CD14-positive monocyte (primary cell): ENCODE measurements around the gene KRT1. TPM values are rescaled to one million over a fixed set of nuclear protein-coding genes. Genes with fewer than 3 reads are reported as not detected.

ENCODE experiments used
- DNase-seq, 3 donors: peaks; one replicate each; pipeline ENCODE4 v3.0.0-alpha.2; 2011 to 2022
- H2AFZ ChIP-seq: 2 replicates; pipeline ENCODE4 v1.6.0; 2012; ENCODE audit warnings: mild to moderate bottlenecking, low read depth, low read length, inconsistent platforms; ENCODE audit not compliant: insufficient read depth, poor library complexity, severe bottlenecking
- H3K27ac ChIP-seq, 2 donors: 1 replicate in 1 of 2; 2 replicates in 1 of 2; pipeline ENCODE4 v1.5.1; 2012 to 2013; ENCODE audit warnings: low read length in 2 of 2, control low read depth in 1 of 2, inconsistent platforms in 1 of 2, low read depth in 1 of 2, mild to moderate bottlenecking in 1 of 2
- H3K27me3 ChIP-seq, 2 donors: one replicate each; pipeline versions ENCODE4 v1.6.0 to v1.6.1; 2011 to 2013; ENCODE audit warnings: low read length in 2 of 2; ENCODE audit not compliant: control insufficient read depth in 2 of 2, insufficient read depth in 2 of 2
- H3K36me3 ChIP-seq, 2 donors: replicated peaks in 1 of 2; 1 replicate in 1 of 2; 2 replicates in 1 of 2; pipeline versions ENCODE4 v1.5.1 to v1.6.1; 2012 to 2013; ENCODE audit warnings: low read length in 2 of 2, control low read depth in 1 of 2, inconsistent platforms in 1 of 2, mild to moderate bottlenecking in 1 of 2; ENCODE audit not compliant: insufficient read depth in 2 of 2, control insufficient read depth in 1 of 2
- H3K4me1 ChIP-seq, 2 donors: 1 replicate in 1 of 2; 2 replicates in 1 of 2; pipeline versions ENCODE4 v1.5.1 to v1.6.1; 2012 to 2013; ENCODE audit warnings: low read length in 2 of 2, control low read depth in 1 of 2, inconsistent platforms in 1 of 2, mild to moderate bottlenecking in 1 of 2, moderate library complexity in 1 of 2; ENCODE audit not compliant: insufficient read depth in 2 of 2, control insufficient read depth in 1 of 2
- H3K4me2 ChIP-seq: replicated peaks from 2 replicates; pipeline ENCODE3; 2012; ENCODE audit warnings: low read length, moderate library complexity, mild to moderate bottlenecking; ENCODE audit not compliant: poor library complexity, severe bottlenecking; ENCODE audit errors: extremely low read depth
- H3K4me3 ChIP-seq, 3 experiments: fragments of 200-600 bp in 1 of 3; sonication (generic) in 1 of 3; replicated peaks in 1 of 3; 1 replicate in 2 of 3; 2 replicates in 1 of 3; pipeline ENCODE4 v1.5.1; 2011 to 2013; ENCODE audit warnings: low read length in 3 of 3, mild to moderate bottlenecking in 3 of 3, control low read depth in 2 of 3, low read depth in 2 of 3, inconsistent platforms in 1 of 3, moderate library complexity in 1 of 3
- H3K79me2 ChIP-seq: 2 replicates; pipeline ENCODE4 v1.6.0; 2012; ENCODE audit warnings: mild to moderate bottlenecking, control low read depth, inconsistent platforms, low read length, moderate library complexity; ENCODE audit not compliant: insufficient read depth
- H3K9ac ChIP-seq: 2 replicates; pipeline ENCODE4 v1.6.0; 2017; ENCODE audit warnings: low read length, mild to moderate bottlenecking; ENCODE audit not compliant: insufficient read depth, poor library complexity, severe bottlenecking
- H3K9me3 ChIP-seq, 2 donors: replicated peaks in 1 of 2; 1 replicate in 1 of 2; 2 replicates in 1 of 2; pipeline versions ENCODE4 v1.5.1 to v1.6.1; 2012 to 2013; ENCODE audit warnings: low read length in 2 of 2, control low read depth in 1 of 2; ENCODE audit not compliant: control insufficient read depth in 1 of 2, insufficient read depth in 1 of 2
- H4K20me1 ChIP-seq: 2 replicates; pipeline ENCODE4 v1.6.0; 2012; ENCODE audit warnings: mild to moderate bottlenecking, low read length, control low read depth, moderate library complexity; ENCODE audit not compliant: insufficient read depth
- H3K27ac Mint-ChIP-seq, 7 donors: one replicate each; pipeline ENCODE4 v1.8.0; 2020; ENCODE audit warnings: mild to moderate bottlenecking in 7 of 7, mixed read lengths in 7 of 7, moderate library complexity in 6 of 7, inconsistent platforms in 2 of 7
- H3K27me3 Mint-ChIP-seq, 3 donors: one replicate each; pipeline ENCODE4 v1.8.0; 2021 to 2022; ENCODE audit warnings: low read depth in 3 of 3, mild to moderate bottlenecking in 3 of 3, mixed read lengths in 3 of 3, moderate library complexity in 3 of 3, inconsistent platforms in 1 of 3
- H3K36me3 Mint-ChIP-seq, 2 donors: one replicate each; pipeline ENCODE4 v1.8.0; 2020; ENCODE audit warnings: mixed read lengths in 2 of 2, inconsistent platforms in 1 of 2, mild to moderate bottlenecking in 1 of 2
- H3K4me1 Mint-ChIP-seq: one replicate; pipeline ENCODE4 v1.8.0; 2020; ENCODE audit warnings: mild to moderate bottlenecking, mixed read lengths
- H3K4me3 Mint-ChIP-seq, 2 donors: one replicate each; pipeline ENCODE4 v1.8.0; 2020; ENCODE audit warnings: mild to moderate bottlenecking in 2 of 2, mixed read lengths in 2 of 2, moderate library complexity in 1 of 2
- H3K9me3 Mint-ChIP-seq, 7 donors: one replicate each; pipeline ENCODE4 v1.8.0; 2020 to 2022; ENCODE audit warnings: mixed read lengths in 7 of 7, mild to moderate bottlenecking in 6 of 7, moderate library complexity in 6 of 7, inconsistent platforms in 2 of 7
- CTCF ChIP-seq: fragments of 200-600 bp; IDR thresholded peaks from one replicate; pipeline ENCODE4 v1.8.0; 2022; ENCODE audit warnings: antibody characterized with exemption, mild to moderate bottlenecking
- WGBS: methylation state at CpG from one replicate; pipeline ENCODE4 v1.1.5; 2013; ENCODE audit warnings: missing lambda C conversion rate; ENCODE audit not compliant: insufficient coverage; 5-methylcytosine and 5-hydroxymethylcytosine counted together
- intact Hi-C, 2 donors: fragments of 100-400 bp; cut with micrococcal nuclease; formaldehyde crosslinking; loops; one replicate each; pipeline versions ENCODE4 v1.15.0 to v1.15.1; 2023
- polyA plus RNA-seq, 3 donors: library from polyadenylated mRNA; depleted of rRNA in 1 of 3; unstranded in 2 of 3; stranded (reverse) in 1 of 3; fragments of 300-500 nt in 2 of 3; fragments of >200 nt in 1 of 3; fragmentation: Illumina TruSeq in 2 of 3; gene quantifications; 1 replicate in 2 of 3; 2 replicates in 1 of 3; pipeline ENCODE4 v1.2.3, GENCODE V29; 2012 to 2021

Gene KRT1
- polyA plus RNA-seq, 3 donors = not detected

GRCh38 chr12:52632656-52633055 is 47.6 kb downstream of the KRT1 start:
- Mint-ChIP-seq H3K4me3 (no peak overlapping the region), H3K4me1 (peaks cover 8% of the 10 kb centered on the region), H3K9me3 (no peaks in the 10 kb centered on the region), H3K36me3 (no peaks in the 10 kb centered on the region), H3K27ac (no peak overlapping the region), H3K27me3 (peaks cover 0 to 7% (median 4%) of the 10 kb centered on the region in 3 donors)
- no peaks in the 10 kb centered on the region for H3K27me3 ChIP-seq
- no peak overlapping the region for H2AFZ ChIP-seq
- H3K36me3 ChIP-seq = no peaks in the 10 kb centered on the region
- no peaks in the 10 kb centered on the region for H4K20me1 ChIP-seq
- no peak overlapping the region for H3K9ac ChIP-seq
- H3K27ac ChIP-seq = no peak overlapping the region
- H3K4me2 ChIP-seq = no peak overlapping the region
- intact Hi-C loops = no loop called here
- H3K4me3 ChIP-seq = no peak overlapping the region
- H3K79me2 ChIP-seq = no peaks in the 10 kb centered on the region
- WGBS = 56% methylated on average over 1 of the region's 4 CpGs
- H3K9me3 ChIP-seq = no peaks in the 10 kb centered on the region
- TF ChIP-seq CTCF = no peak
- H3K4me1 ChIP-seq = peaks cover 0 to 8% of the 10 kb centered on the region in 2 donors
- DNase-seq = no peak

DNA sequence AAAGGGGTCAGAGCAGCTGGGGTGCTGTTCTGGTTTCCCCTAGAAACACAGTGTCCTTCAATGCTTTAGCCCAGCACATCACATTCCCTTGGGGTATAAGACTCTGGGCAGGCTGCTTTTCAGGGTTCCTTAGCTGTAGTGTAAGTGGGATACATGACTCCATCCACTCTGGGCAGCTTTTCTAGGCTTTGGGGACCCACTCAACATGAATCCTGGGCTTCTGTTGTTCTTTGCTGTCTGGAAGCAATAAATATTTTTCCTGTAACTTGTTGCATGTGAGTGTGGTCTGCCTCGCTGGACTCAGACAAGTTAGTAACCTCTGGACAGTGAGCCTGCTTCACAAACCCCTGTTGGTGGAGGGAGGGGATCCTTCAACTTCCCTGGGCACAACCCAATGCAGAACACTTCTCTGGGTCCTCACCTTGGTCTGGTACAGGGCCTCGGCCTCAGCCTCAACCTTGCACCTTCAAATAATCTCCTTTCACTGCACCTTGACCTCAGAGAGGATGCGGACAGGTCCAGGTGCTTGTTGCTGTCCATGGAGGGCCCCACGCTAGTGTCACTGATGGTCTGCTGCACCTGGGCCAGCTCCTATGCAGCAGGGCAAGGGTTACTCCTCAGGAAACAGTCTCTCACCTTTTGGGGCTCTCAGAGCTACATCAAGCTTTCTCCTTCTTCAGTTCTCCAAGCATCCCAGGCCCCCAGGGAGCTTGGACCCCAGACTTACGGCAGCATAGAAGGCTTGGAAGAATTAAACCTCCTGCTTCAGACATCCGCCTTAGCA is 48.3 kb downstream of the KRT1 start:
- no peak for TF ChIP-seq CTCF
- Histone ChIP-seq H2AFZ (no peak overlapping the region), H3K36me3 (no peaks in the 10 kb centered on the region), H3K4me3 (no peak overlapping the region), H3K9ac (no peak overlapping the region), H3K27me3 (no peaks in the 10 kb centered on the region), H3K79me2 (no peaks in the 10 kb centered on the region), H3K4me2 (no peak overlapping the region), H4K20me1 (no peaks in the 10 kb centered on the region), H3K9me3 (no peaks in the 10 kb centered on the region), H3K4me1 (peaks cover 0 to 8% of the 10 kb centered on the region in 2 donors), H3K27ac (no peak overlapping the region)
- Mint-ChIP-seq H3K27ac (no peak overlapping the region), H3K27me3 (peaks cover 0 to 9% (median 7%) of the 10 kb centered on the region in 3 donors), H3K36me3 (no peaks in the 10 kb centered on the region), H3K9me3 (no peaks in the 10 kb centered on the region), H3K4me1 (peaks cover 8% of the 10 kb centered on the region), H3K4me3 (no peak overlapping the region)
- intact Hi-C loops = no loop called here
- 87% methylated on average over 5 of the region's 6 CpGs for WGBS
- DNase-seq = no peak
